Tibial nerve (tissue), 4 donors: ENCODE measurements around the gene CLK3.

Experiments used
- CTCF ChIP-seq, 5 experiments: fragments of 200-600 bp in 3 of 5; fragments of 450-650 bp in 2 of 5; sonication (generic) in 3 of 5; IDR thresholded peaks; one replicate each; pipeline ENCODE4 v1.5.1; 2016 to 2019; ENCODE audit warnings: antibody characterized with exemption in 5 of 5, mild to moderate bottlenecking in 3 of 5, moderate library complexity in 2 of 5
- EP300 ChIP-seq, 2 donors: sonication (generic); formaldehyde crosslinking; IDR thresholded peaks; one replicate each; pipeline ENCODE4 v1.6.1; 2017; ENCODE audit warnings: antibody characterized with exemption in 2 of 2, mild to moderate bottlenecking in 1 of 2
- POLR2A ChIP-seq, 2 donors: fragments of 450-650 bp; IDR thresholded peaks; one replicate each; pipeline ENCODE4 v1.6.1; 2017; ENCODE audit warnings: antibody characterized with exemption in 2 of 2, mild to moderate bottlenecking in 2 of 2, moderate library complexity in 2 of 2

- TF ChIP-seq CTCF (IDR thresholded peaks at IDR 0.05) (no peak), POLR2A (IDR thresholded peaks at IDR 0.05) (no peak), EP300 (IDR thresholded peaks at IDR 0.05) (no peak)
These were observed 42.2 kb downstream of the CLK3 start for GRCh38 chr15:74657846-74658245.
